Subcutaneous abdominal adipose tissue (tissue), 5 donors: Measurements from ENCODE around the gene PAPPA.

Experiments used
- H3K27ac ChIP-seq: one replicate; pipeline ENCODE4 v1.7.0; 2013; ENCODE audit warnings: low read depth, mild to moderate bottlenecking, inconsistent platforms, low read length, moderate library complexity
- H3K27me3 ChIP-seq, 5 donors: one replicate each; pipeline ENCODE4 v1.7.0; 2013; ENCODE audit warnings: low read length in 5 of 5, inconsistent platforms in 1 of 5; ENCODE audit not compliant: control insufficient read depth in 5 of 5, insufficient read depth in 4 of 5
- H3K36me3 ChIP-seq, 5 donors: one replicate each; pipeline ENCODE4 v1.7.0; 2013; ENCODE audit warnings: low read length in 5 of 5; ENCODE audit not compliant: control insufficient read depth in 5 of 5, insufficient read depth in 5 of 5
- H3K4me1 ChIP-seq, 5 donors: one replicate each; pipeline ENCODE4 v1.7.0; 2013; ENCODE audit warnings: low read length in 5 of 5, mild to moderate bottlenecking in 3 of 5, moderate library complexity in 1 of 5; ENCODE audit not compliant: control insufficient read depth in 5 of 5, insufficient read depth in 5 of 5
- H3K4me3 ChIP-seq, 5 donors: one replicate each; pipeline ENCODE4 v1.7.0; 2013; ENCODE audit warnings: low read length in 5 of 5, low read depth in 1 of 5
- H3K9ac ChIP-seq, 5 donors: one replicate each; pipeline ENCODE4 v1.7.0; 2013; ENCODE audit warnings: low read length in 5 of 5, mild to moderate bottlenecking in 4 of 5, moderate library complexity in 3 of 5
- H3K9me3 ChIP-seq, 5 donors: one replicate each; pipeline ENCODE4 v1.7.0; 2013; ENCODE audit warnings: low read length in 5 of 5; ENCODE audit not compliant: control insufficient read depth in 5 of 5
- donor health status: healthy.
- donor health status: healthy.
- donor health status: healthy.
- donor health status: healthy.
- donor health status: healthy.

PAPPA gene

DNA sequence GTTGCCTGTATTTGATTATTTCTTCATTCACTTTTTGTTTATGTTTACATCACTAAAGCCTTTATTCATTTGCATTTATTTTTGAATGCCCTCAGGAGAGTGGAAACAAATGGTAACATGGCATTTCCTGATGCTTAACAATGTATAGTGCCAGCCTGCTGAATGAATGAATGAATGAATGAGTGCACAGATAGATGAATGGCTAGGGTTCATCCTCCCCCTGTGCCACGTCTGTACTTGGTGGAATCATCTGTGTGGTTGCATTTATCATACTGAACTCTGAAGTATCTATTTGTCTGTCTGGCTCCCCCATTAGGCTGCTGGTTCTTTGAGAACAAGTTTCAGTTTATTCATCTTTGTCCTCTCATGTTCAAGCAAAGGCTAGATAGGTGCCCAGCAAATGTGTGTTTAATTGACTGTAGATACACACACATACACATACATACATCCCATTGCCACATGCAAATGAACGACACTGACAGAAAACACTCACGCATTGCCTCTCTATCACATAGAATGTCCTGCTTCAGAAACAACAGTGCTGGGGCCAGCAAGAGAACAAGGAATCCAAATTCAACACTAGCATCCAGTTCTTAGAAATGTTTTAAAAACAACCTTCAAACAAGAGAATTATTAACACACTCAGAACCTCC lies 150.4 kb downstream of the PAPPA start:
- Histone ChIP-seq H3K36me3 (no peaks in the 10 kb centered on the region), H3K4me1 (peaks cover 0 to 31% (median 19%) of the 10 kb centered on the region in 5 donors), H3K9ac (no peak overlapping the region), H3K9me3 (no peaks in the 10 kb centered on the region), H3K27me3 (no peaks in the 10 kb centered on the region), H3K4me3 (no peak overlapping the region), H3K27ac (no peak overlapping the region)

DNA sequence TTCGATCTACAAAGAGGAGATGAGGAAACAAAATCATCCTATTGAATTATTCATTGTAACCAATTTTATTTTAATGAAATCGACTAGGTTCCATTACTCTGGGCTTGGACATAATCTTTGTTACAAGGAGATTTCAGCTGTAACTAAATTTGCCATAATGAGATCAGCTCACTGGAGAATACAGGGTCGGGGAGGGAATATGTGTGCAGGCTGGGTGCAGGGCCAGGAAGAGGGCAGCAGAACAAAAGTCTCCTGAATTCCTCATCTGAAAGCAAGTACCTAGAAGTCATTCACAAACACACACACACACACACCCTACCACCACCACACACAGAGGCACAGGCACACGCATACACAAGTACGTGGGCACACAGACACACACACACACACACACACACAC lies 151.2 kb downstream of the PAPPA start:
- H3K9me3 ChIP-seq, result no peaks in the 10 kb centered on the region
- no peak overlapping the region for H3K4me3 ChIP-seq
- H3K27ac ChIP-seq, result no peak overlapping the region
- H3K36me3 ChIP-seq, result no peaks in the 10 kb centered on the region
- no peak overlapping the region for H3K9ac ChIP-seq
- no peaks in the 10 kb centered on the region for H3K27me3 ChIP-seq
- peaks cover 0 to 30% (median 19%) of the 10 kb centered on the region in 5 donors for H3K4me1 ChIP-seq

DNA sequence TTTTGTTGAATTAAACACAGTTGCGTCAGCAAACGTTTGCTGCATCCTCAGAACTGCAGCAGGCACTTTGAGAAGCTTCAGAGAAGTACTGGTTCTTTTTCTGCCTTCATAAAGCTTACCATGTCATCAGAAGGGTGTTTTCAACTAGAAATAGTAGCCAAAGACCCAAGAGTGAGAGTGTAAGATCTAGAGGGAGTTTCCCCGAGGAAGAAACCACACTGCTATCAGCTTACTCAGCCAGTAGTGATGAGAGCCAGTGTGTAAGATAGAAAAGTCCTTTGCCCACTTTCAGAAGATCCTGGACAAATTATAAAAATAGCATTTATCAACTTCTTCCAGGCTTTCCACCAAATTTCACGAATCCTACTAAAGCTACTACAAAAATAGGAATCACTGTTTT lies 154.5 kb downstream of the PAPPA start:
- no peaks in the 10 kb centered on the region for H3K36me3 ChIP-seq
- no peaks in the 10 kb centered on the region for H3K9me3 ChIP-seq
- H3K4me3 ChIP-seq, result no peak overlapping the region
- no peaks in the 10 kb centered on the region for H3K27me3 ChIP-seq
- peaks cover 0 to 7% (median 5%) of the 10 kb centered on the region in 5 donors for H3K4me1 ChIP-seq
- H3K27ac ChIP-seq, result no peak overlapping the region
- no peak overlapping the region for H3K9ac ChIP-seq

DNA sequence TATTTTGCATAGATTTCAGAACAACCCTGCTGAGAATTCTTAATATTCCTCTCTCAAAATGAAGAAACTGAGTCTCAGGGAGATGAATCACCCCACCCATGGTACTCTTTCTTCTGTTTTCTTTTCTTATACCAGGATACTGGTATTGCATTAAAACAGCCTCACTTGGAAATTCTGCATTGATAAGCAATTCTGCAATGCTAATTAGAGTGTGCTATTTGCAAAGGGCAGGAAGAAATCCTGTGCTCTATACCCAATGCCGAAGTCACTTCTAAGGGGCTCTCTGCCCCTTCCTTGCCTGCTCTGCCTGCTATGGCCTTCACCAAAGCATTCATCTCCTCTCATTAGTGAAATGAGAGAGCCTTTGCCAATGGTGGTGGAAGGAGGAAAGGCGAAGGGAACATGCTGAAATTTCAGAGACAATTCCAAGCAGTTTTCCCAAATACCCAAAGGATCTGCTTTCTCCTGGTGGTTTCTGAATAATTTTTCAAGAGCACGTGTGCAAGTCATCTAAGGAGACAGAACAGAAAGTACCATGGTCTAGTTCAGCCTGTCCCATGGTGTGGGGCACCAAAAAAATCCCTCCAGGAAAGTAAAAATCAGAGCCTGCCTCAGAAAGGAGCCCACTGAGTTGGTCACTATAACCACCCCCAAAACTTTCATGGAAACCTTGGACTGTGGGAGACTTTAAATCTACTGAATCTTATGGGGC lies 156.5 kb downstream of the PAPPA start:
- no peak overlapping the region for H3K4me3 ChIP-seq
- H3K36me3 ChIP-seq, result no peaks in the 10 kb centered on the region
- no peak overlapping the region for H3K9ac ChIP-seq
- H3K4me1 ChIP-seq, result peaks cover 0 to 3% (median 0%) of the 10 kb centered on the region in 5 donors
- H3K27me3 ChIP-seq, result no peaks in the 10 kb centered on the region
- H3K27ac ChIP-seq, result no peak overlapping the region
- no peaks in the 10 kb centered on the region for H3K9me3 ChIP-seq

DNA sequence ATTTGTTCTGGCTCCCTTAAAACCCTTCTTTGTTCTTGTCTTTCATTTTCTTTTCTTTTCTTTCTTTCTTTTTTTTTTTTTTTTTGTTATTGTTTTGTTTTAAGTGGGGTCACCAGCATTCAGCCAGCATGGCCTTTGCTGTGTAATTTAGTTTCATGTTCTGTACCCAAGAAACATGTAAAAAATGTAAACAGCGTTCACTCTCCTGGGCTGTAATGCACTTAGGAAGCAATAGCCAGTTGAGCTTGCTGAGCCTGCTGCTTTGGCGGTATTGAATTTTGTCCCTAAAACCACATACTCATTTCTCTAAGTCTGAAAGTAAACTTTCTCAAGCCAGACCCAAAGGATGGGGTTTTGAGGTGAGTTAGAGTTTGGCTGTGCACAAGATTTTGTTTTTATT lies 158.6 kb downstream of the PAPPA start:
- Histone ChIP-seq H3K27me3 (no peaks in the 10 kb centered on the region), H3K9ac (no peak overlapping the region), H3K4me3 (no peak overlapping the region), H3K27ac (no peak overlapping the region), H3K4me1 (peaks cover 0 to 3% (median 0%) of the 10 kb centered on the region in 5 donors), H3K36me3 (no peaks in the 10 kb centered on the region), H3K9me3 (no peaks in the 10 kb centered on the region)

DNA sequence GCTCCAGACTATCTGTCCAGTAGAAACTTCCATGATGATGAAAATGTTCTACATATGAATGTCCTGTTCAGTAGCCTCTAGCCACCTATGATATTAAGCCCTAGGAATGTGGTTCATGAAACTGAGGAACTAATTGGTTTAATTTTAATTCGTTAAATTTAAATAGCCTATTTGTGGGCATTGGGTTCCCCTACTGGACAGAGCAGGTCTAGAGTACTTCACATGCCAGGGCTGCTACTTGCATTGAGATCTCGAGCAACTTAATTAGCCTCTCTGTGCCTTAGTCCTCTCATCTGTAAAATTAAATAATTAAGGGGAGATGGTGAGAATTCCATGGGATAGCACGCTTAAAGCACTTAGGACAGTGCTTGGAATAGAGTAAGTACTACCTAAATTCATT lies 160.0 kb downstream of the PAPPA start:
- Histone ChIP-seq H3K27me3 (no peaks in the 10 kb centered on the region), H3K27ac (no peak overlapping the region), H3K4me1 (peaks cover 0 to 7% (median 1%) of the 10 kb centered on the region in 5 donors), H3K9me3 (no peaks in the 10 kb centered on the region), H3K36me3 (no peaks in the 10 kb centered on the region), H3K9ac (no peak overlapping the region), H3K4me3 (no peak overlapping the region)

DNA sequence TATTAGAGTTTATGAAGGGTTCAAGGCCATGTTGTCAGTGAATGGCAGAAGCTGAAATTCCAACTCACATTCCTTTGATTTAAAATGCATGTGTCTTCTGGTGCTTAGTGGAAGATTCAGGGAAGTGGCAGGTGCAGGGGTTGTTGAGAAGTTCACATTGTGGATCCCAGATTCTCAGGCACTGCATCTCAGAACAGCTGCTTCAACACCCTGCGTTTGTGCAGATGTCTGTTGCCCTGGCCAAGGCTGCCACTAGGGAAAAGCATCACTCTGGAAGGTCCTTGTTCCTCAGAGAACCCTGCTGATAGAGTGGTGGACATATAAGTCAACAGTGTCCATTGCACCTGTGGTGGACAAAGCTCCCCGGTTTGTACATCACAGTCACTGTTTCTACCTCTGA lies 162.7 kb downstream of the PAPPA start:
- H3K36me3 ChIP-seq, result no peaks in the 10 kb centered on the region
- no peak overlapping the region for H3K4me3 ChIP-seq
- no peaks in the 10 kb centered on the region for H3K9me3 ChIP-seq
- H3K9ac ChIP-seq, result no peak overlapping the region
- no peak overlapping the region for H3K27ac ChIP-seq
- H3K4me1 ChIP-seq, result peaks cover 0 to 13% (median 7%) of the 10 kb centered on the region in 5 donors
- H3K27me3 ChIP-seq, result no peaks in the 10 kb centered on the region

DNA sequence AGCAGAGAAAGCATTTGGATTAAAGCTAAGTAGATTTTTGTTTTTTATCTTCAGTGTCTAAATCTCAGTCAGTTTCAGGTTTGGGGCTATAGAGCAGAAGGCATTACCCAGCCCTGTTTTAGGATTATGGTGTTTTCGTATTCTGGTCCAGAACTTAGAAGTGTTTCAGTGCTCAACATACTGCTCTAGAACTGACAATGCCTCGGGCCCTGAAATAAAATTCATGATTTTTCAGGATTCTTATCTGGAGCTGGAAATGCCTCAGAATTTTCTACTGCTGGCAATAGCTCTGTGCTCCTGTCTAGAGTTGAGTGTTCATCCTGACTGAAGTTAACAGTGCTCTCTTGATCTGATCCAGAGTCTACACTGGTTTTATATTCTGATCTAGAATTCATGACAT lies 163.9 kb downstream of the PAPPA start:
- Histone ChIP-seq H3K27ac (no peak overlapping the region), H3K9ac (no peak overlapping the region), H3K4me3 (no peak overlapping the region), H3K36me3 (no peaks in the 10 kb centered on the region), H3K27me3 (no peaks in the 10 kb centered on the region), H3K4me1 (peaks cover 0 to 21% (median 11%) of the 10 kb centered on the region in 5 donors), H3K9me3 (no peaks in the 10 kb centered on the region)

DNA sequence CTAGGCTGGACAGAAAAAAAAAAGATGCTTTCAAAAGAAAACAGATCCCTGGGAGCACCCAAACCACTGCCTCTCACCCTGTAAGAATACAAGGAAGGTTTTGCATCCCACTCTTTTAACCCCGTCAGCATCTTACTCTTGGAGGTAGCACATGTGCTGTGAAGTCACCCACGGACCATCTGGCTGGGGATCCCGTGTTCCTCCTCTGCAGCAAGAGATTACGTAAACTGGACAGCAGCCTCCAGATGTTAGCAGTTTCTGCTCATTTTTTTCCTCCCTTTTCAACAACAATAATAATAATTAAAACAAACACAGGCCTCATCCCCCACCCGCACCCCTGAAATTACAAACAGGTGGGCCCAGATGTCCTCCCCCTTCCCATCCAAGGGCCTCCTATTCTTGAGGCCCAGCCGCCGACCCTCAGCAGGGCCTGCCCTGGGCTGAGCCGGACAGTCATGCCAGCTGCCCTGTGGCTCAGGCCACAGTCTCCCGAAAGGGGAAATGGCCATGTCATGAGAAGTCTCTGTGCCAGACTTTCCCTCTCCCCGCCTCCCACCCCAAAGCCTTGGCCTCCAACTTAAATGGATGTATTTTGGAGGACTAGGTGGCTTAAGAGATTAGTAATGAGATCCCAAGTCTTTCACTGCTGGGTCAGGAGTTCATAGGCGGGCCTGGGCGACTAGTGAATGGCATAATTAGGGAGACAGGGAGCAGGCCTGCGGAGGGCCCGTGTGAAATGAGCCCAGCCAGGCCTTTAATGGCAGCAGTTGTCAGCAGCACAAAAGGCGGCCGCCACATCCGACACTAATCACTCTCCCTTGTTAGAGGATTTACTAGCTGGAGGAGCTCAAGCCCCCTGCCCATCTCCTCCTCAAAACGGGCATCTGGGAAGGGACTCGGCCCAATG lies 165.1 kb downstream of the PAPPA start:
- no peak overlapping the region for H3K4me3 ChIP-seq
- no peaks in the 10 kb centered on the region for H3K9me3 ChIP-seq
- H3K4me1 ChIP-seq, result peaks cover 0 to 28% (median 17%) of the 10 kb centered on the region in 5 donors
- H3K27me3 ChIP-seq, result no peaks in the 10 kb centered on the region
- no peaks in the 10 kb centered on the region for H3K36me3 ChIP-seq
- H3K9ac ChIP-seq, result peak overlapping the region in 1 of 5 donors; percentile 19
- H3K27ac ChIP-seq, result no peak overlapping the region

DNA sequence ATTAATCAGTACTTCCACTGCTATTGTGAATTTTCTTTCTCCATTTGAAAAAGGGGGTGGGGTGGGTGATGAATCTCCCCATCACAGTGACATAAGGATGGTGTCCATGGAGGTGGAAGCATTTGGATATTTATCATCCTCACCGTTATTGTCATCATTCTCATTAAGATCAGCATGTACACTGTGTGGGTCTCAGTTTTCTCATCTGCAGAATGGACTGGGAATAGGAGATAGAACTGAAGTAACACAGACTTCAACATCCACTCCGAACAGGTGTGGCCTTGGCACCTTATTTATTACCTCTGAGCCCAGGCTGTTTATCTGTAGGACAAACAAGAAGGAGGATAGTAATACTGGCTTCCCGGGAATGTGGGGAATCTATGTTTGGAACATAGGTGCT lies 165.9 kb downstream of the PAPPA start:
- Histone ChIP-seq H3K4me3 (no peak overlapping the region), H3K9me3 (no peaks in the 10 kb centered on the region), H3K36me3 (no peaks in the 10 kb centered on the region), H3K4me1 (peaks cover 0 to 28% (median 17%) of the 10 kb centered on the region in 5 donors), H3K9ac (no peak overlapping the region), H3K27ac (no peak overlapping the region), H3K27me3 (no peaks in the 10 kb centered on the region)
